ENCODE results near the gene MID1IP1.

The MID1IP1 gene

GRCh38 chrX:38800981-38801845 lies at the start of gene MID1IP1:
Gene MID1IP1 (plus strand): TSS chrX:38801459. CDS start chrX:38804947, 3,488 bp downstream.
- peak; percentile 99 for DNase-seq (ENCODE audit: low read depth, low spot score)

GRCh38 chrX:38754102-38754790 lies 47.0 kb upstream of the MID1IP1 start:
- peak; percentile 58 for DNase-seq (ENCODE audit: low read depth, low spot score)

- DNase-seq (ENCODE audit: low read depth, low spot score), result no peak
Observed at GRCh38 chrX:38754818-38755718, 46.2 kb upstream of the MID1IP1 start.

- DNase-seq (ENCODE audit: low read depth, low spot score), result no peak
Observed at GRCh38 chrX:38760883-38761282, 40.4 kb upstream of the MID1IP1 start.

- DNase-seq (ENCODE audit: low read depth, low spot score), result no peak
Observed at GRCh38 chrX:38768079-38768478, 33.2 kb upstream of the MID1IP1 start.

GRCh38 chrX:38770152-38770551 lies 31.1 kb upstream of the MID1IP1 start:
- peak; percentile 56 for DNase-seq (ENCODE audit: low read depth, low spot score)

- no peak for DNase-seq (ENCODE audit: low read depth, low spot score)
Observed at GRCh38 chrX:38774249-38774648, 27.0 kb upstream of the MID1IP1 start.

- no peak for DNase-seq (ENCODE audit: low read depth, low spot score)
Observed at GRCh38 chrX:38796946-38797345, 4.3 kb upstream of the MID1IP1 start.

GRCh38 chrX:38798956-38799355 lies 2.3 kb upstream of the MID1IP1 start:
- DNase-seq (ENCODE audit: low read depth, low spot score), result no peak

GRCh38 chrX:38799995-38800580 lies 1.2 kb upstream of the MID1IP1 start:
- DNase-seq (ENCODE audit: low read depth, low spot score), result peak; percentile 36

- no peak for DNase-seq (ENCODE audit: low read depth, low spot score)
Observed at GRCh38 chrX:38803243-38803587, 2.0 kb downstream of the MID1IP1 start.

- DNase-seq (ENCODE audit: low read depth, low spot score), result peak; percentile 97
Observed at GRCh38 chrX:38803588-38804431, 2.6 kb downstream of the MID1IP1 start.

GRCh38 chrX:38804432-38804681 lies 3.1 kb downstream of the MID1IP1 start:
- no peak for DNase-seq (ENCODE audit: low read depth, low spot score)

GRCh38 chrX:38804682-38805431 lies 3.6 kb downstream of the MID1IP1 start:
- DNase-seq (ENCODE audit: low read depth, low spot score), result peak; percentile 54

- peak; percentile 73 for DNase-seq (ENCODE audit: low read depth, low spot score)
Observed at GRCh38 chrX:38805432-38806389, 4.5 kb downstream of the MID1IP1 start.

- DNase-seq (ENCODE audit: low read depth, low spot score), result peak; percentile 47
Observed at GRCh38 chrX:38806875-38807621, 5.8 kb downstream of the MID1IP1 start.

- no peak for DNase-seq (ENCODE audit: low read depth, low spot score)
Observed at GRCh38 chrX:38807873-38808272, 6.6 kb downstream of the MID1IP1 start.

GRCh38 chrX:38811515-38812243 lies 10.4 kb downstream of the MID1IP1 start:
- DNase-seq (ENCODE audit: low read depth, low spot score), result no peak
